NCI-H446 treated with DMSO at 0.1 percent for 48 hours (cell line): ENCODE measurements around the gene DCTN3.

ENCODE experiments used
- DNase-seq: peaks from one replicate; lab custom pipeline; 2025; lab: John Stamatoyannopoulos, UW

Gene DCTN3

GRCh38 chr9:34590381-34591247 is 29.7 kb downstream of the DCTN3 start:
- no peak for DNase-seq

- no peak for DNase-seq
Measured at GRCh38 chr9:34589636-34590380, 30.5 kb downstream of the DCTN3 start, which contains the start of gene CNTFR. Gene CNTFR, minus strand, starts transcription at chr9:34589724. Its CDS starts 20,743 bp downstream, at chr9:34568981.

GRCh38 chr9:34588671-34589635 is 31.3 kb downstream of the DCTN3 start:
- DNase-seq = no peak

GRCh38 chr9:34587271-34587670 is 33.0 kb downstream of the DCTN3 start:
- no peak for DNase-seq

- DNase-seq = no peak
Measured at GRCh38 chr9:34585946-34586669, 34.2 kb downstream of the DCTN3 start.

GRCh38 chr9:34584970-34585369 is 35.3 kb downstream of the DCTN3 start:
- DNase-seq = no peak

GRCh38 chr9:34582787-34583186 is 37.5 kb downstream of the DCTN3 start:
- no peak for DNase-seq

- DNase-seq = no peak
Measured at GRCh38 chr9:34581318-34581717, 39.0 kb downstream of the DCTN3 start.

- DNase-seq = no peak
Measured at GRCh38 chr9:34580358-34580757, 39.9 kb downstream of the DCTN3 start.

- no peak for DNase-seq
Measured at GRCh38 chr9:34579808-34580163, 40.5 kb downstream of the DCTN3 start.

GRCh38 chr9:34579104-34579807 is 41.0 kb downstream of the DCTN3 start:
- DNase-seq = no peak

- no peak for DNase-seq
Measured at GRCh38 chr9:34578241-34579103, 41.8 kb downstream of the DCTN3 start.

- no peak for DNase-seq
Measured at GRCh38 chr9:34577400-34578240, 42.7 kb downstream of the DCTN3 start.

GRCh38 chr9:34576597-34577399 is 43.5 kb downstream of the DCTN3 start:
- DNase-seq = no peak

GRCh38 chr9:34575862-34576596 is 44.3 kb downstream of the DCTN3 start:
- DNase-seq = no peak

GRCh38 chr9:34575241-34575640 is 45.1 kb downstream of the DCTN3 start:
- no peak for DNase-seq

GRCh38 chr9:34574571-34574970 is 45.7 kb downstream of the DCTN3 start:
- DNase-seq = no peak
